Suprapubic skin (tissue), 4 donors: Measurements from ENCODE around the gene CLEC2A. TPM values are rescaled to one million over a fixed set of nuclear protein-coding genes. Genes with fewer than 3 reads are reported as not detected.

ENCODE experiments used
- DNase-seq, 2 donors: peaks; one replicate each; pipeline ENCODE4 v3.0.0-alpha.2; 2019; ENCODE audit warnings: low spot score in 2 of 2
- H3K27ac ChIP-seq: fragments of 200-600 bp; sonication (generic); one replicate; pipeline ENCODE4 v1.5.1; 2019
- H3K27me3 ChIP-seq: fragments of 200-600 bp; sonication (generic); one replicate; pipeline ENCODE4 v1.5.1; 2019
- H3K36me3 ChIP-seq: fragments of 200-600 bp; sonication (generic); one replicate; pipeline ENCODE4 v1.5.1; 2019
- H3K4me1 ChIP-seq: fragments of 200-600 bp; sonication (generic); one replicate; pipeline ENCODE4 v1.5.1; 2019
- H3K4me3 ChIP-seq: fragments of 200-600 bp; sonication (generic); one replicate; pipeline ENCODE4 v1.5.1; 2019; ENCODE audit warnings: mild to moderate bottlenecking
- H3K9me3 ChIP-seq: fragments of 200-600 bp; sonication (generic); one replicate; pipeline ENCODE4 v1.5.1; 2019
- EP300 ChIP-seq: sonication (generic); formaldehyde crosslinking; IDR thresholded peaks from one replicate; pipeline ENCODE4 v1.6.1; 2017; ENCODE audit warnings: antibody characterized with exemption
- POLR2A ChIP-seq, 2 donors: fragments of 450-650 bp; IDR thresholded peaks; one replicate each; pipeline ENCODE4 v1.6.1; 2017; ENCODE audit warnings: antibody characterized with exemption in 2 of 2, mild to moderate bottlenecking in 2 of 2, moderate library complexity in 2 of 2
- POLR2AphosphoS5 ChIP-seq, 3 donors: sonication (generic); formaldehyde crosslinking; IDR thresholded peaks; one replicate each; pipeline ENCODE4 v1.6.1; 2017; ENCODE audit warnings: antibody characterized with exemption in 3 of 3
- WGBS: methylation state at CpG from one replicate; pipeline ENCODE4 v1.1.5; 2018; 5-methylcytosine and 5-hydroxymethylcytosine counted together
- total RNA-seq, 4 donors: library from RNA; depleted of rRNA; stranded (reverse); fragments of >200 nt; gene quantifications; one replicate each; pipeline ENCODE4 v1.1.0, GENCODE V29; 2016
- TF ChIP-seq, protein P1 (sequence below), 2 donors: fragments of 200-600 bp in 1 of 2; fragments of 450-650 bp in 1 of 2; sonication (generic) in 1 of 2; IDR thresholded peaks; one replicate each; pipeline ENCODE4 v1.5.1; 2016 to 2019; ENCODE audit warnings: antibody characterized with exemption in 2 of 2, mild to moderate bottlenecking in 1 of 2, moderate library complexity in 1 of 2

Gene CLEC2A
- total RNA-seq, 4 donors from 2014 or later = 35.7 to 68.5 (median 60.8) TPM

- TF ChIP-seq POLR2A (IDR thresholded peaks at IDR 0.05) (no peak), EP300 (no peak), POLR2AphosphoS5 (IDR thresholded peaks at IDR 0.05) (no peak)
- TF ChIP-seq, protein P1, sequence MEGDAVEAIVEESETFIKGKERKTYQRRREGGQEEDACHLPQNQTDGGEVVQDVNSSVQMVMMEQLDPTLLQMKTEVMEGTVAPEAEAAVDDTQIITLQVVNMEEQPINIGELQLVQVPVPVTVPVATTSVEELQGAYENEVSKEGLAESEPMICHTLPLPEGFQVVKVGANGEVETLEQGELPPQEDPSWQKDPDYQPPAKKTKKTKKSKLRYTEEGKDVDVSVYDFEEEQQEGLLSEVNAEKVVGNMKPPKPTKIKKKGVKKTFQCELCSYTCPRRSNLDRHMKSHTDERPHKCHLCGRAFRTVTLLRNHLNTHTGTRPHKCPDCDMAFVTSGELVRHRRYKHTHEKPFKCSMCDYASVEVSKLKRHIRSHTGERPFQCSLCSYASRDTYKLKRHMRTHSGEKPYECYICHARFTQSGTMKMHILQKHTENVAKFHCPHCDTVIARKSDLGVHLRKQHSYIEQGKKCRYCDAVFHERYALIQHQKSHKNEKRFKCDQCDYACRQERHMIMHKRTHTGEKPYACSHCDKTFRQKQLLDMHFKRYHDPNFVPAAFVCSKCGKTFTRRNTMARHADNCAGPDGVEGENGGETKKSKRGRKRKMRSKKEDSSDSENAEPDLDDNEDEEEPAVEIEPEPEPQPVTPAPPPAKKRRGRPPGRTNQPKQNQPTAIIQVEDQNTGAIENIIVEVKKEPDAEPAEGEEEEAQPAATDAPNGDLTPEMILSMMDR (IDR thresholded peaks at IDR 0.05) = no peak
- H3K4me3 ChIP-seq = no peak within 1 kb of the TSS
- no peaks in the 10 kb centered on the region for H3K27me3 ChIP-seq
- no peaks in the 10 kb centered on the region for H3K4me1 ChIP-seq
- H3K27ac ChIP-seq = no peak within 1 kb of the TSS
- H3K9me3 ChIP-seq = no peaks in the 10 kb centered on the region
- no peak for DNase-seq
- 71% methylated on average over 1 of the region's 1 CpG for WGBS
- H3K36me3 ChIP-seq = no peaks in the 10 kb centered on the region
Measured at GRCh38 chr12:9971181-9971580, 39.0 kb upstream of the CLEC2A start, which contains the start of gene CLEC12A. Gene CLEC12A (plus strand): TSS chr12:9971409. CDS start chr12:9971597, 188 bp downstream.

DNA sequence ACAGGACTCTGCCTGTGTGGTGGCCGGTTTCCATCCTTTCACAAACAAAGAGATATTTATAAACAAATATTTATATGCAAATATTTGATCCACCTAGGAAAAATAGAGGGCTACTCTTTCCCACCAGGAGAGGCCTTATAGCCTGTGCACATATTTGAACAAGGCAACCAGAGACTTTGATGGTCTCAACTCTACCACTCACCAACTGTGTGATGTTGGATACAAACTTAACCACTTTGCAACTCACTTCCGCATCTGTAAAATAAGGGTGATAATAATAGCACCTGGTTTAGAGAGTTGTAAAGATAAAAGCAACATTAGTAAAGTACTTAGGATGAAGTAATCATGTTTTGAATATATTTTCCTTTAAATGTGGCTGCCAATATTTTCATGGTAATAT is 37.5 kb upstream of the CLEC2A start:
- no peaks in the 10 kb centered on the region for H3K4me1 ChIP-seq
- no peak overlapping the region for H3K27ac ChIP-seq
- H3K36me3 ChIP-seq = no peaks in the 10 kb centered on the region
- H3K9me3 ChIP-seq = no peaks in the 10 kb centered on the region
- no peak overlapping the region for H3K4me3 ChIP-seq
- no peak for TF ChIP-seq POLR2A (IDR thresholded peaks at IDR 0.05)
- no peak for TF ChIP-seq EP300
- TF ChIP-seq POLR2AphosphoS5 (IDR thresholded peaks at IDR 0.05) = no peak
- TF ChIP-seq, protein P1 (IDR thresholded peaks at IDR 0.05) = no peak
- H3K27me3 ChIP-seq = no peaks in the 10 kb centered on the region
- DNase-seq = no peak
- WGBS = 93% methylated on average over 2 of the region's 2 CpGs

- DNase-seq = no peak
- H3K27ac ChIP-seq = no peak overlapping the region
- 66% methylated on average over 3 of the region's 3 CpGs for WGBS
- no peak for TF ChIP-seq POLR2AphosphoS5 (IDR thresholded peaks at IDR 0.05)
- no peak for TF ChIP-seq EP300
- no peak for TF ChIP-seq POLR2A (IDR thresholded peaks at IDR 0.05)
- TF ChIP-seq, protein P1 (IDR thresholded peaks at IDR 0.05) = no peak
- H3K9me3 ChIP-seq = no peaks in the 10 kb centered on the region
- H3K4me3 ChIP-seq = no peak overlapping the region
- no peaks in the 10 kb centered on the region for H3K36me3 ChIP-seq
- no peaks in the 10 kb centered on the region for H3K27me3 ChIP-seq
- no peaks in the 10 kb centered on the region for H3K4me1 ChIP-seq
Measured at GRCh38 chr12:9961901-9962300, 29.7 kb upstream of the CLEC2A start.

DNA sequence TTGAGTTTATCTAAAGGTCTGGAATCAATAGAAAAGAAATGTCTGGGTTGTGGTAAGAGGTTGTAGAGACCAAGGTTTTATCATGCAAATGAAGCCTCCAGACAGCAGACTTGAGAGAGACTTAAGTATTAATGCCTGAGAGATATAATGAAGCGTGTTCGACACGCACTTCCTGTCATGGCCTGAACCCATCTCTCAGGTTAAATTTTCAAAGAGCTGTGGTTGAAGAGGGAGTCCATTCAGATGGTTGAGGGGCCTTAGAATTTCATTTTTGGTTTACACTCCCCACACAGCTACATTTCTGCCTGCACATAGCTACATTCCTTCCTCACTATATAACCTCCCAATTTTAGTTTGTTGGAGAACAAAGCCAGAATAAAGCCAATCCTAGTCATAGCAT is 28.9 kb upstream of the CLEC2A start:
- Histone ChIP-seq H3K4me3 (no peak overlapping the region), H3K27ac (no peak overlapping the region)
- WGBS = 91% methylated on average over 3 of the region's 3 CpGs

DNA sequence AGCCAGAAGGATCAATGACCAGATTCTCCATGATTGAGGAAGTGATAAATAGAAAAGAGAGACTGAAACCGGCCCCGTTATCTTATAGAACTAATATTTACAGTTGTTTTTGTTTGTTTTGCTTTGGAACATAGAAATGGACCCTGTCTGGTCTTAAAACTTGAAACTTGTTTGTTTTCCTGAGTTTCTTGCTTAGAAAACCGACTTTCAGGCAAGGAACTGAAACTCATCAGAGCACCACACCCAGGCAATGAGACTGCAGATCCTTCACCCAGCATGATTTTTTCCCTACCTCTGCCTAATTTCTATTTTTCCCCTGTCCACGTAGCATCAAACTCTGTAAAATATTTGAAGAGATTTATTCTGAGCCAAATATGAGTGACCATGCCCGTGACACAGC is 28.4 kb upstream of the CLEC2A start:
- 77% methylated on average over 5 of the region's 5 CpGs for WGBS
- DNase-seq = no peak
- no peaks in the 10 kb centered on the region for H3K9me3 ChIP-seq
- H3K36me3 ChIP-seq = no peaks in the 10 kb centered on the region
- no peak overlapping the region for H3K4me3 ChIP-seq
- no peak overlapping the region for H3K27ac ChIP-seq
- no peak for TF ChIP-seq POLR2AphosphoS5 (IDR thresholded peaks at IDR 0.05)
- TF ChIP-seq, protein P1 (IDR thresholded peaks at IDR 0.05) = no peak
- no peak for TF ChIP-seq POLR2A (IDR thresholded peaks at IDR 0.05)
- no peaks in the 10 kb centered on the region for H3K27me3 ChIP-seq
- no peaks in the 10 kb centered on the region for H3K4me1 ChIP-seq

More for the DNA sequence above, 28.9 kb upstream of the CLEC2A start:
- Histone ChIP-seq H3K36me3 (no peaks in the 10 kb centered on the region), H3K9me3 (no peaks in the 10 kb centered on the region), H3K27me3 (no peaks in the 10 kb centered on the region), H3K4me1 (no peaks in the 10 kb centered on the region)
- no peak for DNase-seq
- no peak for TF ChIP-seq EP300
- no peak for TF ChIP-seq POLR2A (IDR thresholded peaks at IDR 0.05)
- TF ChIP-seq, protein P1 (IDR thresholded peaks at IDR 0.05) = no peak
- TF ChIP-seq POLR2AphosphoS5 (IDR thresholded peaks at IDR 0.05) = no peak
